NCI-H748 (cell line): ENCODE results near the gene MOCS1.

Experiments used
- DNase-seq: peaks from one replicate; lab custom pipeline; 2025; ENCODE audit not compliant: unreplicated experiment; lab: John Stamatoyannopoulos, UW

Gene MOCS1

DNA sequence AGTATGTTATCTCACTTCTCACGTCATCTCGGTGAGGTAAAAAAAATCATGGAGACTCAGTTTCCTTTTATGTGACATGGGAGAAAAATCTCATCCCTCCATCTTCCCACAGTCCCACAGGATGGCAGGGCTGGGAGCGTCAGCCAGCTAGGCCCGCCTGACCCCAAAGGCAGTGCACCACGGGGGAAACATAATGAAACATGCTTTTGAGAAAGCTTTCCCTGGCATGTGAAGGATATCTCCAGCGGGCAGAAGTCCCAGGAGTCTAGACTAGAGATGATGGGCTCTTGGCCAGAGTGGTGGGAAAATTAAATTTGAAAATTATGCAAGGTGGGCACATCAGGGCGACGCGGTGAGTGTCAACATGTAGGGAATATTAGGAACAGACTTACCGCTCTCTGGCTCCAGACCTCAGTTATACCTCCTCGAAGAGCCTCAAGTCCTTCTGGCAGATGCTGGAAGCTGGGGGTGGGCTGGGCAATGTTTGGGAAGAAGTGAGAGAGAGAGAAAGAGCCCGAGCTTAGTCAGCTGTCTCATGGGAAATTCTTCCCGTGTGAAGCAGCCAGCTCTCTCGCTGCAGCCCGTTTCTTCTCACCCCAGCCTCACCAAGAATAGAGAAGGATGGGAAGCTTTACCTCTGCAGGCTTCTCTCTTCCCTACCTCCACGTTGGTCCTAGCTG, 52.3 kb downstream of the MOCS1 start:
- no peak for DNase-seq

DNA sequence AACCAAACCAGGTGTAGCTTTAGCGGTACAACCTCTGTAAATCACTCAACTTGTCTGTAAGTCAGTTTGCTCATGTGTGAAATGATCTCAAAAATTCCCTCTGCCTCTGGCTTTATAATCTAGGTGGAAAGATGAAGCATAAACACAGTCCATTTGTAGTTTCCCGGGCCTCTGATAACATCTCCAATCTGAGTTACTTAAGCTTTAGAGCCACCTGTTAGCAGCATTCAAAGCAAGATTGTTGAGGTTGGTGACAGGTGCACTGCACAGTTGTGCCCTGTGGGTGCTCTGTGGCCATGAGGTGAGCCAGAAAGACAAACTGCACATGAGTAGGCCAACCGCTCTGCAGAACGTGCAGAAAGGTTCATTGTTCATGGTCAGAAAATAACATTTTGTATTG, 53.7 kb downstream of the MOCS1 start:
- DNase-seq, result no peak

DNA sequence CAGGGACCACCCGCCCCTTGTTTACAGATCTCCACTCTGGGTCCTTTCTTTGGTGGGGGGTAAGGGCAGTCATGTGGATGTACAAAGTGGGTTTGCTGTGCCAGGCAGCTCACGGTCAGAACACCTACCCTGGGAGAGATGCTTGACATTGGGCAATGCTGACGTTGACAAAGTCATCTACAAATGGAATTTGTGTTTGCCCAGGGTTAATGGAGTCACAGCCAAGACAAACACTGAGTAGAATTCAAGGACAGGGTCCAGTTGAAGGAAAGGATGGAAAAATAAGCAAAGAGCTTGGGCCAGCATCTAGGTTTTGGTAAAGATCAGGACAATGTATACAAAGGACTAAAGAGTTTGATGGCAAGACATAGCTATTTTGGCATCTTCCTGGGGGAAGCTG, 54.7 kb downstream of the MOCS1 start:
- DNase-seq, result no peak

DNA sequence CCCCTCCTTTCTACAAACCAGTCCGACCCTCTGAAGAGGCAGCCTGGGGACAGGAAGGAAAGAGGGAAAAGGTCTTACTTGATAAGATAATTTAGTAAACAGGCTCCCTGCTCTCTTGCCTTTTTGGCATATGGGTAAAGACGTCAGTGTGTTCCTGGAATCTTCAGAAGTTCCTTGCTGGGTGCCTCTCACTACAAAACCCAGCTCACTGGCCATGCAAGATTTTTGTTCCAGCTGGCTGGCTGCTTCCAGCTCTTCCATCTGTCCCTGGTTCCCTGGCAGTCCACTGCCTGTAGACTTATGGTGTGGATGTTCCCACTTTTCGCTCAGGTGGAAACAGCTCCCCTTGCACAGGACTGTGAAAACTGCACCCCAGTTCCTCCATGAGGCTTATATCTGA, 57.4 kb downstream of the MOCS1 start:
- no peak for DNase-seq

DNA sequence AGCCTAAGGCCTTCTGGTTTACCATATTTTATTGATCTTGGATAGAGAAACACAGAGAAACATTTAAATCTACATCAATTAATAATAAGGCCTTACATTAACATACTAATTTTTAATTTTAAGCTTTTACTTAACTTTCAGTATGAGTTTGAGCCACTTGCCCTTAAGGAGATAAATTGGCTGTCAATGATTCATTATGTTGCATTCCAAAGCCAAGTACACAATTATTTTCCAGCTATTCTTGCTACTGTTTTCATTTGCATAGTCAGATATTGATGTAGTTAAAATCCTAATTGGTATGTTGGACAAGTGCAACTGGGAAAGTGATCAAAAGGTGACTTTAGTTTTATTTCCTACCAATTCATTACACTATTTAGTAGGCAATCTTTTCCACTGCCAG, 58.2 kb downstream of the MOCS1 start:
- no peak for DNase-seq

DNA sequence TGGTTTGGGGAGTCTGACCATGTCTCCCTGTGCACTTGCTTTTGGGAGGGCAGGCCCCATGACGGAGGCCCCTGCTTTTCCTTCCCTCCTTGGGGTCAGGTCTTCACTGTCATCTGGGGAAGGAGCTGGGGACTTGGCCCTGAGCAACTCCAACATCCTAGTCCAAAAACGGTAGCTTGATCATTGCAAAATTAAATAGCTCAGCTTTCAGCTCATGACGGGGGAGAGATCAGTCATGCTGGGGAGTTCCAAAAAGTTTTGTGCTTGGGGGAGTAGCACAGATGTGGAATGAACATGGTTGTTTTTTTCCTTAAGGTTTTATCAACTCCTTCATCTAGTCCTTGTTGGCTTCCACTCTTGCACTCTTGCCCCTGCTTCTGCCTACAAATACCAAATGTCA, 60.8 kb downstream of the MOCS1 start:
- no peak for DNase-seq

DNA sequence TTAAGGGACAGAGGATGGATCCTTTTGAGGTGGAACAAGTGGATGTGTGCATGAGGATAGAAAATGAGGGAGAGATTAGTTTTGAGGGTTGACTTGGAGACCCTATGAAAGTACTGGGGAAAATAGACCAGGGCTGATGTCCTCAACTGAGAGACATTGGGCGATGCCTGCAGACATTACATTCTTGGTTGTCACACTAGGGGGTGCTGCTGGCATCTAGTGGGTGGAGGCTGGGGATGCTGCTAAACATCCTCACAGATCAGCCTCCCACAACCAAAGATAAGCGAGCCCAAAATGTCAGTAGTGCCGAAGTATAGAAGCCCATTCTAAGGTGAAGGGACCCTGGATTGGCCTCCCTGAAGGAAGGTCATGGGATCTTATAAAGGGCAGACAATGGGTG, 63.3 kb downstream of the MOCS1 start:
- DNase-seq, result no peak

DNA sequence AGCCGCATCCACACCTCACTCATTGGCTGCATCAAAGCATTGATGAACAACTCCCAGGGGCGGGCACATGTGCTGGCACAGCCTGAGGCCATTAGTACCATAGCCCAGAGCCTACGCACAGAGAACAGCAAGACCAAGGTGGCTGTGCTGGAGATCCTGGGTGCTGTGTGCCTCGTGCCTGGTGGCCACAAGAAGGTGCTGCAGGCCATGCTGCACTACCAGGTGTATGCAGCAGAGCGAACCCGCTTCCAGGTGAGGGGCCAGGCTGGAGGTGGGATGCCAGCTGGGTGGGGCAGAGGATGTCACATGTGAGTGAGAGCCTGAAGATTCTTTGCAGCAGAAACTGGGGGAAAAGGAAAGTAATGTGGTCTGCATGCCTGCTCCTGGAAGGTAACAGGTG, 66.7 kb downstream of the MOCS1 start:
- peak; percentile 37 for DNase-seq

DNA sequence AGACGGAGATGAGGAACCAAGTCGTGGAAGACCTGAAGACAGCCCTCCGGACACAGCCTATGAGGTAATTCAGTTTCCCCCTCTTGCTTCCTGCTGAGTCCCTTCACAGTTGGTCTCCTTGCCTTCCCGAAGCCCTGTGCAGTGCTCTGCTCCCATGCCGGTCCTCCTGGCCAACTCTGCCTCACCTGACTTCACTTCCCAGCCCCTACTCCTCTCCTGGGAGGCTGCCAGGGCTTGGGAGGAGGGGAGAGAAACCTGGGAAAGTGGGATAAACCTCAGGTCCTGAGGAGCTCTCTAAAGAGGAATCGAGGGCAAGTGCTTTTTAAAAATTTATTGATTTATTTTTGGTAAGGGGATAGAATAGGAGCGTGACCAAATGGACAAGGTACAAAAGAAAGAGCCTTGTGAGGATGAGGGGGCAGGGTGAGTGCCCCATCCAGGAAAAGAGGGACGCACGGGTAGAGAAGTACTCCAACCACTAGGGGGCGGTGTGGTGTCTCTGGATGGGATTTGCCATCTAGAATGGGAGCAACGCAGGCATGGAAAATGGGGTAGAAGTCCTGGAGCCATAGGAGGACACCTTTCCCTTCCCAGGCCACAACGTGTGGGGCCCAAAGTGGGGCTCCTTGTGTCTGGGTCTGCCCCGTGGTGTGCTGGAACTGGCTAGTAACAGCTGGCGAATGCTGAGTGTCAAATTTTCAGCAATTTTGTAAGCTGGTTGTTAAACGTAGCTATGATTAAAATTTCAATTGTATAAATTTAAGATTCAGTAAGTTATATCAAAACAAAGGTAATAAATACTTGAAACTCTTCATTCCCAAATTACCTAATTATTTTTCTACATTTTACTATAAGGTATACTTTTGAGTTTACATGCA, 69.0 kb downstream of the MOCS1 start:
- peak; percentile 77 for DNase-seq

DNA sequence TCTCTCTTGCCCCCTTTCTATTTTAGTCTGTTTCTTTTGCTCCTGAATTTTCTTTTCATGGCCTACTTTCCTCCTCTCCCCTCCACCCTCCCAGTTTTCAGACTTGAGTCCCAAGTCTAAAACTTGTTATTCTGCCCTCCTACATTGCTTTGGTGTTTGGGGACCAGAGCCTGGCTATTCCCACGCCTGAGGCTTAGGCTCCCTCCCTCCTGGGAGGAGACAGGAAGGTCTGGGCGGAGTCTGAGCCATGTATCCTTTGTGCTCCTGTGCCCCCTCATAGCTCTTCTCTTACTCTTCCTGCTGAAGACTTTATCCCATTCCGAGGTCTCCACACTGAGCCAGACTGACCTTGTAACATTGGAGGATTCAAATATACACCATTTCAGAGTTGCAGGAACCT, 72.6 kb downstream of the MOCS1 start:
- DNase-seq, result peak; percentile 16

DNA sequence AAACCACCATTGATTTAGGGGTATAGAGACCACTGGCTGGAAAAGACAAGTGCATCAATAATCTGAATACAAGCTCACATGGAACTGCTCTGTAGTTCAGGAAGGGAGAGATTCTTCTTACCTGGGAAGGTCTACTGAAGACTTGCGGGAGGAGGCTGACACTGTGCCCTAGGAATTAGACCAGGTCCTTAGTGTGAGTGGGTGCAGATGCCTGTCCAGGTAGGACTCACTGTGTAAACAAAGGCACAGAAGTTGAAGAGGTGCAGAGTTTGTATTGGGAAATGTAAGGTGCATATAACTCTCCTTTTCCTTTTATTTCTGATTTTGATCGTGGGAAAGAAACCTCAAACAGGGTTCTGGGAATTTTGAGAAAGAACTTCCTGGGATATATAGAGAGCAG, 75.2 kb downstream of the MOCS1 start:
- no peak for DNase-seq

DNA sequence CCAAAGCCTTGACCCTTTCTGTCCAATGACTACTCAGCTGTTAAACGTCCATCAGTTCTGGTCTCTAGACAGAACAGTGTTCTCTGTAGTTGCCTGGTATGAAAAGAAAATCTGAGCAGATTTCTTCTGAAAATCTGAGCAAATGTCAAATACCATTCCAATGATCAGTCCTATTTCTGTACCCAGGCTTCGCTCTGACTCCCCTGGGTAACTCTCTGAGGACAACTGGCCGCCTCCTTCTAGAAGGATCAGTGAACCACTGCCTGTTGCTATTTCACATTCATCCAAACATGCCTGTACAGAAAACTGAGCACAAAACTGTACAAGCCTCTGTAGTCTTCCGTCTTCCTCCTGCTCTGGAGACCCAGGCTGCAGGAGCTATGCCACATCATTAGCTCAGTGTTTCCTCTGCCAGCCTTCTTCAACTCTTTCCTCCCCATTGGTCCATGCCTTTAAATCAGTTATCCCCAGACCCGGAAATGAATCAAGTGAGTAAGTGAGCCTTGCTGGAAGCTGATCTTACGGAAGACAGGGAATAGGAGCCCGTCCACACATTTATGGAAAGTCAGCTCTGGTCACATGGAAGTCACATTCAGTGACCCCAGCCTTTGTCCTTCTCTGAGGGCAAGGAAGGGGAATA, 78.8 kb downstream of the MOCS1 start:
- no peak for DNase-seq
